ENCODE data around the gene NEXMIF.
"Not testable (repeated sequence)": the region's sequence is repeated elsewhere in the genome, so short reads cannot be mapped to it uniquely, and the experiment has no call there.

NEXMIF gene

DNA sequence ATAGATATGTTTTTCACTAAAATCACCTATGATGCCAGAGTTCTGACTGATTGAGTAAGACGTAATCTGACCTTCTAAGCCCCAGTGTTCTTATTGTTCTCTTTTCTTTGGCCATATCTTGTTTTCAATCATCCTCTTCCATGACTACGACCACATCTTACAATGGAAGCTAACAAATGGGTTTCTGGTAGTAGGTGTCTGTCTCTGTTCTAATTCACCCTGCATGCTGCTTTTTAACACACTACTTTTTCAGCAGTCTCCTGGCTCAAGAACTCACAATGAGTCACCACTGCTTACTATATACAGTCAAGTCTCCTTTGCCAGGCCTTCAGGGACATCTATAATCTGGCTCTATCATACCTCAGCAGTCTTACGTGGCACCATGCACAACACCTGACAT, 146.1 kb downstream of the NEXMIF start:
- no peak overlapping the region for H3K4me3 Mint-ChIP-seq
- H3K27ac Mint-ChIP-seq (ENCODE audit: low read depth) = no peak overlapping the region
- no peaks in the 10 kb centered on the region for H3K27me3 Mint-ChIP-seq
- DNase-seq (ENCODE audit: low spot score in 2 of 2) = no peak
- H3K36me3 Mint-ChIP-seq (ENCODE audit: insufficient read depth) = no peaks in the 10 kb centered on the region
- no peaks in the 10 kb centered on the region for H3K9me3 Mint-ChIP-seq
- no peaks in the 10 kb centered on the region for H3K4me1 Mint-ChIP-seq
- ATAC-seq (replicated peaks; ENCODE audit: extremely low read depth, poor library complexity, severe bottlenecking) = no peak

DNA sequence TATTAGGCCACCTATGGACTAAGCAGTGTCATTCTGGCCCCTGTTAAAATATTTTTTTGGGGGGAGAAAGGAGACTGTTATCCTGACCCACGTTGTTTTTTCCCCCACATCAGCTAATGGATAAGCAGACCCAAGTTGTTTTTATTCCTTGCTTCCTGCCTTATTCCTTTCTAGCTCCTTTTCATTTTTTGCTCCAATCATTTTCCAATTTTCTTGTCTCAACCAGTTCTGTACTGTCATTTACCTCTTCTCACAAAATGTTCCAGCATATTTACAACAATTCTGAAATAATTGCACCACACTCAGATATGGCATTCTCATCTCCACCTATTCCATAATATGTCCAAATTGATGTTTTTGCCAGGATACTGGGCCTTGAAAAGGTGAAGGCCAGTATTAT, 150.3 kb downstream of the NEXMIF start:
- H3K9me3 Mint-ChIP-seq = no peaks in the 10 kb centered on the region
- DNase-seq (ENCODE audit: low spot score in 2 of 2) = no peak
- ATAC-seq (replicated peaks; ENCODE audit: extremely low read depth, poor library complexity, severe bottlenecking) = no peak
- no peaks in the 10 kb centered on the region for H3K36me3 Mint-ChIP-seq (ENCODE audit: insufficient read depth)
- H3K4me3 Mint-ChIP-seq = no peak overlapping the region
- no peaks in the 10 kb centered on the region for H3K4me1 Mint-ChIP-seq
- H3K27me3 Mint-ChIP-seq = no peaks in the 10 kb centered on the region
- no peak overlapping the region for H3K27ac Mint-ChIP-seq (ENCODE audit: low read depth)

DNA sequence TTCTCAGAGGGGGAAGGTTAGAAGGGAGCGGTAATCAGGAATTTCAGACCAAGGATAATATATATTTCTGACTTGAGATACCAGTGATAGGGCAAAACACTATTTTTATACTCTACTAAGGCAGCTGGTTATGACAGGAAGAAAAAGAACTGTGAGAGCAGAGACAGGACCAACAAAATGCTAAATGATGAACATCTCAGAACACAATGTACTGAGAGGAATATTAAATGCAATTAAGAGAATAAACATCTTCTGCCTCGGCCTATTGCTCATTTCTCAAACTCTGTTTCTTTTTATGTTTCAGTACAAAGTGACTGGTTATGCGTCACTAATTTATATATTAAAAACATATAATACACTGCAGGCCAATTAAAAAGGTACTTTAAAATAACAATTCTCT, 188.8 kb downstream of the NEXMIF start:
- no peaks in the 10 kb centered on the region for H3K4me1 Mint-ChIP-seq
- no peaks in the 10 kb centered on the region for H3K27me3 Mint-ChIP-seq
- H3K4me3 Mint-ChIP-seq = no peak overlapping the region
- DNase-seq (ENCODE audit: low spot score in 2 of 2) (no peak), ATAC-seq (replicated peaks; ENCODE audit: extremely low read depth, poor library complexity, severe bottlenecking) (no peak)
- no peaks in the 10 kb centered on the region for H3K36me3 Mint-ChIP-seq (ENCODE audit: insufficient read depth)
- no peaks in the 10 kb centered on the region for H3K9me3 Mint-ChIP-seq
- H3K27ac Mint-ChIP-seq (ENCODE audit: low read depth) = no peak overlapping the region

GRCh38 chrX:74705269-74705668, 220.0 kb downstream of the NEXMIF start:
- H3K9me3 Mint-ChIP-seq = no peaks in the 10 kb centered on the region
- no peaks in the 10 kb centered on the region for H3K36me3 Mint-ChIP-seq (ENCODE audit: insufficient read depth)
- no peak overlapping the region for H3K4me3 Mint-ChIP-seq
- peaks cover 40% of the 10 kb centered on the region for H3K27me3 Mint-ChIP-seq
- no peak for ATAC-seq (replicated peaks; ENCODE audit: extremely low read depth, poor library complexity, severe bottlenecking)
- H3K27ac Mint-ChIP-seq (ENCODE audit: low read depth) = no peak overlapping the region
- no peak for DNase-seq (ENCODE audit: low spot score in 2 of 2)
- H3K4me1 Mint-ChIP-seq = no peaks in the 10 kb centered on the region

DNA sequence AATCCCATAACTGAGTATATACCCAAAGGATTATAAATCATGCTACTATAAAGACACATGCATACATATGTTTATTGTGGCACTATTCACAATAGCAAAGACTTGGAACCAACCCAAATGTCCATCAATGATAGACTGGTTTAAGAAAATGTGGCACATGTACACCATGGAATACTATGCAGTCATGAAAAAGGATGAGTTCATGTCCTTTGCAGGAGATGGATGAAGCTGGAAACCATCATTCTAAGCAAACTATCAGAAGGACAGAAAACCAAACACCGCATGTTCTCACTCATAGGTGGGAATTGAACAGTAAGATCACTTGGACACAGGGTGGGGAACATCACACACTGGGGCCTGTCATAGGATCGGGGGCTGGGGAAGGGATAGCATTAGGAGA, 223.9 kb downstream of the NEXMIF start:
- not testable (repeated sequence) for H3K4me1 Mint-ChIP-seq; H3K36me3 Mint-ChIP-seq (ENCODE audit: insufficient read depth); H3K4me3 Mint-ChIP-seq; ATAC-seq (replicated peaks; ENCODE audit: extremely low read depth, poor library complexity, severe bottlenecking); H3K9me3 Mint-ChIP-seq; H3K27ac Mint-ChIP-seq (ENCODE audit: low read depth); DNase-seq (ENCODE audit: low spot score in 2 of 2)
- H3K27me3 Mint-ChIP-seq = peaks cover 27% of the 10 kb centered on the region

GRCh38 chrX:74684466-74684865, 240.8 kb downstream of the NEXMIF start:
- DNase-seq (ENCODE audit: low spot score in 2 of 2) = no peak
- Mint-ChIP-seq H3K9me3 (no peaks in the 10 kb centered on the region), H3K27me3 (no peaks in the 10 kb centered on the region), H3K27ac (ENCODE audit: low read depth) (no peak overlapping the region), H3K4me3 (no peak overlapping the region), H3K4me1 (no peaks in the 10 kb centered on the region), H3K36me3 (ENCODE audit: insufficient read depth) (no peaks in the 10 kb centered on the region)
- no peak for ATAC-seq (replicated peaks; ENCODE audit: extremely low read depth, poor library complexity, severe bottlenecking)
